Stimulated activated CD4-positive, alpha-beta T cell treated with anti-CD3 and anti-CD28 coated beads, TNF-alpha, amount 100 ng/mL, for 4 hours (primary cell): Measurements from ENCODE around the gene BCAS1.

Experiments
- DNase-seq, 3 experiments: peaks; one replicate each; pipeline ENCODE4 v3.0.0-alpha.2; 2020; ENCODE audit warnings: low read depth in 3 of 3

The BCAS1 gene

DNA sequence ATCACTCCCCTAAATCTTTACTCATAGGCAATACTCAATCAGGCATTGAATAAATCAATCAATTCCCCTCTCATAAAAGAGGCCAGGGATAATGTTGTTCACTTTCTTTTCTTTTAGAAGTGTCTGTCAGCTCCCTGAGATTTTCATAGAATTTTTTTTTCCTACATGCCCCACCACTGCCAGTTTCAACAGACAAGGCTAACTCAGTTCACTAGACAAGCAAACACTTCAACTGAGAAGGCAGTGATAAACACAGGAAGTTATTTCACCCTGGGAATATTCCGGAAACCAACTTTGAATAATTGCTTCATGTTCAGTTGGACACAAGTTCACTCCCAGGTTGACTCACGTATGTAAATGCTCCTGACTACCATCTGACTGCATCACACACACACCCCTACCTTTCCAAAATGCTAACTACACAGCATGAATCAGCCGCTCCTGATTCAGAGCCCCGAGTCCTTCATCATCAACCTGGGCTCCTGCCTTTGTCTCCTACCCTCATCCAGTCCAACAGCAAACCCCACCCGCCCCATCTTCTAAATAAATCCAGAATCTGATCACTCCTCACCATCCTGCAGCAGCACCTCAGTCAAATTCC, 143.9 kb downstream of the BCAS1 start:
- DNase-seq, result no peak

DNA sequence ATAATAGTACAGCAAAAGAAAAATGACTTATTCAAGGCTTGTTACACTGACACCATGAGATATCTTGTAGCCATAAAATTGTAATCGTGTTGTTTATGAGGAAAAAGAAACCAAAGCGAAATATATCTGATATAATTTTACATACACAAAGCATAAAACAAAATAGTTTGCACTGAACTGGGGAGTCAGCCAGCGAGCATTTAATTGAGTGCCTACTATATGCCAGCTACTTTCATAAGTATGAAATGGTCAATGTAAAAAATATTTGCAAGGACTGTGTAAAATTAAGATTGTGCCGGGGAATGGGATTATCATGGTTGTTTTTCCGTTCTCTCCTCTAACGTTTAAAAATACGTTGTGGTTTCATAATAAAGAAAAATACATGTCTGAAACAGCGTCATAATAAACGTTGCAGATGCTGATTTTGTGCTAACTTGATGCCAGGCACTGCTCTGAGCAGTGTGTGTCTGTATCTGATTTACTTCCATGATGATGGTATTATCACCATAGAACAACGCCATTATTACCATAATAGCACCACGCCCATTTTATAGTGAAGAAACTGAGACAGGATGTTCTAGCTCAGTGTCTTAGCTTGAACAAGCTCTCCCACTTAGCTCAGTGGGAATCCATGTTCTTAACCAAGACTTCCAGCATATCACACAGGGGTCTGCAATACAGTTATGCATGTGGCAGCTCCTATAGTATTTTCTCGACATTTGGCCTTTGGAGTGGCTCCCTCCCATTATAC, 144.6 kb downstream of the BCAS1 start:
- DNase-seq, result no peak

DNA sequence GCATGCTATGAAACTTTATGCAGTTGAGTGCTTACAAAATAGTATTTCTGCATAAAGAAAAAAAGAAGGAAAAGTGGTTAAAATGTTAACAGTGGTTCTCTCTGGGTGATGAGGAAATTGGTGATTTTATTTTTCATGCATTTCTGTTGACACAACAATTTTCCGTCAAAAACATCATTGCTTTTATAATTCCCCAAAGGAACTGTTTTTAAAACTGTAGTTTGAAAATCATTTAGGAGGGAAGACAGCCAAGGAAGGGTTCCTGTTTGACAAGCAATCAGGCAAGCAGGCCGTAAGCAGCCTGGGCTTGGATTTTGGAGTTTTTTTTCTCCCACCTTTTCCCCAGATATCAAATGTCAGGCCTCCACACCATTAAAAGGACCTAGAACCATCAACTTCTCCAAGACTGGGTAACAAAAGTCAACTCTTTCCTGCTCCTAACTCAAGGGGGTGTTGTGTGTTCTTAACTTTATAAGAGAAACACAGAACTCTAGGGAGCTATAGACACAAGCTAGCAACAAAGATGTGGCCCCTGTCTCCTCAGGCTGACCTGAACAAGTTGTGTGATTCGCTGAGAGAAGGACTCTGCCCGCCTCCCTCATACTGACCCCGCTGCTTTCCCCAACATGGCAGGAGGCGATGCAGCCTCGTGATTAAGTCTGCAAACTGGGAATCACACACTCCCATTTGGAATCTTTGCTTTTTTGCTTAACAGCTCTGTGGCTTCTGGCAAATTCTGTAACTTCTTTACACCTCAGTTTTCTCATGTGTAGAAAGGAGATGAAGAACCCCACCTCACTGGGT, 146.6 kb downstream of the BCAS1 start:
- DNase-seq, result no peak

GRCh38 chr20:53922901-53923314, 147.5 kb downstream of the BCAS1 start:
- no peak for DNase-seq

DNA sequence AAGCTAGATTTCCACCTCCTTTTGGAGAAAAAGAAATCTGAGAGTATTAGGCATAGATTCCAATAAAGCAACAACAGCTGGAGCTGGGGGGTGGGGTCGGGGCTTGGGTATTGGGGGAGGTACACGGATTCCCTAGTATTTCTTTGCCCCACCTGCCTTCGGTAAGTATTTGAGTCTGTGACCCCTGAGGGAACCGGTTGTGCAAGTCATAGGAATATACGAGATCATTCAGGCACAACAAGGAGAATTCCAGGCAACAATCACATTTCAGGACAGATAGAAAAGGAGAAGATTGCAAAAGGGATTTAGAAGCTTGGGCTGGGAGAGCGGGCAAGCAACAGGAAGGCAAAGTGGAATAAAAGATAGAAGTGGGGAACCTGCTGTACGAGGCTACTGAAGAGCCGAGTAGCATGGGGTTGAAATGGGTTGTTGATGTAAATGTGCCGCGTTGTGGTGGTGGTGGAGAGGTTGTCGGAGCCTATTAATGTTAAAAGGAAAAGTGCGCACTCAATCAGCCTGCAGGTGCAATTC, 148.9 kb downstream of the BCAS1 start:
- DNase-seq, result no peak

- no peak for DNase-seq
These were observed 149.6 kb downstream of the BCAS1 start for GRCh38 chr20:53920647-53921245.

- no peak for DNase-seq
These were observed 150.5 kb downstream of the BCAS1 start for GRCh38 chr20:53919886-53920285.

- DNase-seq, result no peak
These were observed 151.4 kb downstream of the BCAS1 start for GRCh38 chr20:53918949-53919361.

- DNase-seq, result no peak
These were observed 152.4 kb downstream of the BCAS1 start for GRCh38 chr20:53918020-53918311.

GRCh38 chr20:53917145-53918019, 153.0 kb downstream of the BCAS1 start:
- DNase-seq, result no peak

DNA sequence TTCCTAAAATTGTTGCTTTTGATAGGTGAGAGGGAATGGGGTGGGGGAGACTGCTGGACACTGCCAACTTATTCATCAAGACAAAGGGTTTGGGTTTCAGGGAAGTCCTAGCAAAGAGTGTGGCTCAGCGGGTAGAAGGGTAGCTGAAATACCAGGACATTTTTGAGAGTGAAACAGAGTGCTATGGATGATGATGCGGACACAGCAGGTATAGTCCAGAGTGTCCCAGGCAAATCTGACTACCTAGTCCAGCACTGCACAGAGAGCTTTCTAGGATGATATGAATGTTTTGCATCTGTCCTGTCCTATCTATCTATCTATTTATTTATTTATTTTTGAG, 154.3 kb downstream of the BCAS1 start:
- DNase-seq, result no peak

DNA sequence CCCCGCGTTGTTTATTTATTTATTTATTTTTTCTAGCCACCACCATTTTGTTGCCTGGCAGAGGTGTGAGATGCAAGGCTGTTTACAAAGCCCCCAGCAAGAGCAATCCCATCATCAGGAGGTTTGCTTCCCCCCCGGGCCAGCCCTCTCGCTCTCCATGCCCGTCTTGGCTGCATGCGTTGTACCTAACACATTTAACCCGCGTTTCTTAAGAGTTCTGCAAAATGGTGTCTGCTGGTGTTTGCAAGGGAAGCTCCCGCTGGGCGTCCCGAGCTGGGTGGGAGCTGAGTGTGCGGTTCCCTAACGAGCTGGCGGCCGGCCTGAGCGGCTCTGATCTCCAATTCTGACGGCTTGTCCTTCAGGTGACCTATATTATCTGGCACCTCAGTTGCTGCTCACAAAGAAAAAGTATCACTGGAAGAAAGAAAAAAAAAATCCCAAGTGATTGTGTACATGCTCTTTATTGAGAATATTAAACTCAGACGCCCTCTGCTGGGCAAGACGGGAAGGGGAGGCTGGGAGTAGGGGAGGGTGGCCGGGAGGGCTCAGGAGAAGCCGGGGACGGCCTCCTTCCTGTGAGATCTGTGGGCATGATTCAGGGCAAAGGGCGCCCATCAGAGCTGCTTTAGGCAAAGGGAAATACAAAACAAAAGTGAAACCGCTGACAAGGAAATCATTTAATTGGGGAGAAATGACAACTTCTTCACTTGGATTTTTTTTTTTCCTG, 154.8 kb downstream of the BCAS1 start:
- peak; percentile 93 to 97 (median 93) for DNase-seq

DNA sequence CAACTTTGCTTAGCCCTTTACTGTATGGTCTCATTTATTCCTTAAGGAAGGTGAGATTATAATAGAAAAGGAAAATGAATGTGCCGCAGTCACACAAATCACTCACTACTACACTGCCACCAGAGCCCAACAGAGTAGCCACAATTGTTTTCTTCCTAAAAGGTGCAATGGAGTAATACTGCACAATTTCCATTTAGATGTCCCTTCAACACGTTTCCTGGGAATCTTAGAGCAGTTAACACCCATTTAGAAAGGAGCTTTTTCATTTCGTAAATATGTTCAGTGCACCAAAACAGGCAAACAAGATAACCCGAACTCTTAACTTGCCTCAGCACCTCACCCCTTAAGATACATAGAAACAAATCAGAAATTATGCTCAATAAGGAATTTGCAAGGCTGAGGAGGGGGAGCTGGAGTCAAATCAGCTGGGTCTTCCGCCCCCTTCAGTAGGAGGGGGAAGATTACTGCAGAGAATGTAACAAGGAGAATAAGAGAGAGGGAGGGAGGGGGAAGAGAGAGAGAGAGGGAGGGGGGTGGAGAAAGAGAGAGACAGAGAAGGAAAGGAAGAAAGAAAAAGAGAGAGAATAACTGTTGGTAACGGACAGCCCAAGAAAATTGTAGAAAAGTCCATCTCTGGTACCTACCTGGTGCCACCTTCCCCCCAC, 155.5 kb downstream of the BCAS1 start:
- DNase-seq, result no peak

DNA sequence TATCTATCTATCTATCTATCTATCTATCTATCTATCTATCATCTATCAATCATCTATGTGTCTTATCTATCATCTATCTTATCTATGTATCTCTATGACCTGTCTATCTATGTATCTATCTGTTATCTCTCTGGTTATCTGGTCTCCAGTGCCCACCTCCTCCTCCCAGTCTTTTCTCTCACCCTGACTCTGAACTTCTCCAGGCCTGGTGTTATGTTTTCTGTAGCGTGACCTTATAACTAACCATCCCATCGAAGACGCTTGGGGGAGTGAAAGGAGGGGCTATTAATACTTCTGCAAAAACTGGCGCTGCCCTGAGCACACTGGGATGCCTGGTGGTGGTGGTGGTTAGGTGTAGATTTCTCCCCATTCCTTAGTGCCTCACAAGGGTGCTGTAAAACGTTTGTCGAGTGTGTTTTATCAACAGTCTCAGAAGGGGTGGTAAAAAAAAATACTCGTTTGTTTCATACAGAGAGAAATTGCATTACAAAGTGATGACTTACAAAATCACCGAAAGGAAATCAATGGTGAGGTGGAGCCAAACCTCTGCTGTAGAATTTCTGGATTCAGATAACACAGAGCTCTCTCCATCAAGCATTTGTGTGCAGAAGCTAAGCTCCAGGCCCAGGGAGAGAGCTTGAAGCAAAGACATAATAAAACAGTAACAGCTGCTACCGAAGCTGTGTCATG, 156.2 kb downstream of the BCAS1 start:
- DNase-seq, result no peak

DNA sequence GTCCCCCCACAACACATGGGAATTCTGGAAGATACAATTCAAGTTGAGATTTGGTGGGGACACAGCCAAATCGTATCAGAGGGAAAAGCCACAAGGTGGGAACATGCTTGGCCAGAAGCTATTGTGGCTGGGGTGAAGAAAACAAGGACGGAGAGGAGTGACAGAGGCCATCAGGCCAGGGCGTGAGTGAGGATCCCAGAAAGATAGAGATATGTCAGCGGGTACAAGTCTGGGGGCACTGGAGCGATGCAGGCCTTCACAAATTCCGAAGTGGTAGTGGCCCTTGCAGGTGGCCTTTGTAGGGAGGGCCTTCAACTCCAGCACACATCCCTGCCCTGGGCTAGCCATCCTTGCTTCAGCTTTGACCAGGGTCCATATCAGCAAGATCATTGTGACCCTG, 159.1 kb downstream of the BCAS1 start:
- no peak for DNase-seq

- no peak for DNase-seq
These were observed 159.9 kb downstream of the BCAS1 start for GRCh38 chr20:53910351-53911002.

DNA sequence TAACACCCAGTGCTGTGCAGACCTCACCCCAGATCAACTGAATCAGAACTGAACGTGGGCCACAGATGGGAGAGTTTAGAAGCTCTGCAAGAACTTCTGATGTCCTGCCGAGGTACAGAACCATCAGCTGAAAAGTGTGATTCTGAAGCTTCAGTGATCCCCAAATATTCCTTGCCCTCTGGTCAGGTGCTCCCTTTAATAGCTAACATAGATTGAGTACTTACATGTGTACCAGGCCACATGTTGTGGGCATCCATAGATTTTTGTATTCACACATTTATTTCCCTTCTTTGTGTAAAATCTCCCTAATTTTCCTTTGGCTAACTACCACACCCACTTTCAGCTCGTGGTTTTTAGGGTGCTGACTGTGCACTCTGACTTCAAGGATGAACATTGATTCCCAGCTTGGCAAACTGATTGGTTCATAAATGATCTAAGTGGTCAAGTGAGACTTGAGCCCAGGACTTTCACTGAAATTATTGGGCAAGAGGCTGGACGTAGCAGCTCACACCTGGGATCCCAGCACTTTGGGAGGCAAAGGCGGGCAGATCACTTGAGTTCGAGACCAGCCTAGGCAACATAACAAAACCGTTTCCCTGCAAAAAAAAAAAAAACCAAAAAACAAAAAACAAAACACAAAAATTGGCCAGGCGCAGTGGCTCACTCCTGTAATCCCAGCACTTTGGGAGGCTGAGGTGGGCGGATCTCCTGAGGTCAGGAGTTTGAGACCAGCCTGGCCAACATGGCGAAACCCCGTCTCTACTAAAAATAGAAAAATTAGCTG, 162.2 kb downstream of the BCAS1 start:
- no peak for DNase-seq

- DNase-seq, result no peak
These were observed 164.6 kb downstream of the BCAS1 start for GRCh38 chr20:53905820-53906191.
